Measurements from ENCODE around the gene GNG2. TPM values are rescaled to one million over a fixed set of nuclear protein-coding genes. Genes with fewer than 3 reads are reported as not detected.

Gene GNG2
- total RNA-seq (2022) (8.6 and 16.1 TPM in 2 replicates), Bru-seq, nascent RNA (percentile 49 among the genes with signal in this experiment), BruChase-seq, experiment 1, labeled RNA remaining after a 2-hour chase (percentile 42 among the genes with signal in this experiment), BruChase-seq, experiment 2, labeled RNA remaining after a 6-hour chase (percentile 46 among the genes with signal in this experiment)
- long read RNA-seq, transcript GNG2-213 (4 exons, 2,125 nt) = major isoform, 8 of 12 reads
- long read RNA-seq, partial matches to known transcripts = 0 of 12 reads
- long read RNA-seq, other reads (novel, unspliced or antisense) = 4 of 12 reads

DNA sequence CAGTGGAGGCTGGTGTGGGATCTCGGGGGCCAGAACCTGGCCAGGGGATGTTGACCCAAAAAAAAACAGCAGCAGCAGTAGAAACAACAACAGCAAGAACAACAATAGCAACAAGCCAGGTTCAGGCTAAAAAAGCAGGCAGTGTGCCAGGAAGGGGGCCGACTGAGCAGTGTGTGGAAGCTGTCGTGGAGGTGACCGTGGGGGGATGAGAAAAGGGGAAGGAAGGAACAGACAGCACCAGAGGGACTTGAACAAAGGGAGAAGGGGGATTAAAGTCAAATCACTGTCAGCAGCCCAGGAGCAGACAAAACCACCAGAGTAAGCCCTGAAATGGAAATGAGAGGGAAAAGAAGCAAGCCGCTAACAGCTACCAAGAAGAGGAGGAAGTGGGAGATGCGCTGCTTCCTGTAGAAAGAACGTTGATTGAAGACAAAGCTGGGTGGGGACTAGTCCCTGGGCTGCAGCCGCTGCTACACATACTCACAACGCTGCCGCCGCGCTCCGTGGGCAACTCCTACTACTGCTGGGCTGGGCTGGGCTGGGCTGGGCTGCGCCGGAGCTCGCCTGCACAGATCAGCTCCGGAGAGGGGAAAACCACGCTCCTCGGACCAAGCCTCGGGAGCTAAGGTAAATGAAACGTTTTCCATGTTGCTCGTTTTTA lies at the start of gene GNG2:
Gene GNG2 (plus strand): TSS at position 449 of the 661 bp plus-strand sequence. CDS start 90,067 bp downstream, outside the sequence.
- Mint-ChIP-seq H3K27me3 (ENCODE audit: insufficient read depth, unreplicated experiment) (peaks cover 2% of the 10 kb centered on the region), H3K4me3 (ENCODE audit: unreplicated experiment) (peak within 1 kb of the TSS; percentile 65), H3K9me3 (ENCODE audit: unreplicated experiment) (no peaks in the 10 kb centered on the region), H3K27ac (ENCODE audit: unreplicated experiment) (peak within 1 kb of the TSS; percentile 5), H3K36me3 (ENCODE audit: insufficient read depth, unreplicated experiment) (no peaks in the 10 kb centered on the region), H3K4me1 (ENCODE audit: low read depth, unreplicated experiment) (peaks cover 10% of the 10 kb centered on the region)
- BruUV-seq (replicated peaks) = no TSS peak
- Histone ChIP-seq H3K9me3 (no peaks in the 10 kb centered on the region; the same call in 1 of the 2 replicates), H3K27me3 (replicated peaks; ENCODE audit: control insufficient read depth, insufficient read depth, low read length) (no peaks in the 10 kb centered on the region), H3K4me3 (ENCODE audit: low read depth, low read length) (peak within 1 kb of the TSS; percentile 41), H3K4me1 (peaks cover 16% of the 10 kb centered on the region), H3K36me3 (ENCODE audit: control insufficient read depth, insufficient read depth, low read length) (no peaks in the 10 kb centered on the region)
- ChIA-PET CTCF (interaction anchor here (1.0 kb wide), 1 partner anchor 118 kb away, joined by 3 read pairs; no protein-coding TSS in a partner anchor), POLR2A (interaction anchor here (0.6 kb wide), 1 partner anchor 121 kb away, joined by 4 read pairs; no protein-coding TSS in a partner anchor)
- DNase-seq = peak; percentile 54 to 64
- TF ChIP-seq, protein P1, sequence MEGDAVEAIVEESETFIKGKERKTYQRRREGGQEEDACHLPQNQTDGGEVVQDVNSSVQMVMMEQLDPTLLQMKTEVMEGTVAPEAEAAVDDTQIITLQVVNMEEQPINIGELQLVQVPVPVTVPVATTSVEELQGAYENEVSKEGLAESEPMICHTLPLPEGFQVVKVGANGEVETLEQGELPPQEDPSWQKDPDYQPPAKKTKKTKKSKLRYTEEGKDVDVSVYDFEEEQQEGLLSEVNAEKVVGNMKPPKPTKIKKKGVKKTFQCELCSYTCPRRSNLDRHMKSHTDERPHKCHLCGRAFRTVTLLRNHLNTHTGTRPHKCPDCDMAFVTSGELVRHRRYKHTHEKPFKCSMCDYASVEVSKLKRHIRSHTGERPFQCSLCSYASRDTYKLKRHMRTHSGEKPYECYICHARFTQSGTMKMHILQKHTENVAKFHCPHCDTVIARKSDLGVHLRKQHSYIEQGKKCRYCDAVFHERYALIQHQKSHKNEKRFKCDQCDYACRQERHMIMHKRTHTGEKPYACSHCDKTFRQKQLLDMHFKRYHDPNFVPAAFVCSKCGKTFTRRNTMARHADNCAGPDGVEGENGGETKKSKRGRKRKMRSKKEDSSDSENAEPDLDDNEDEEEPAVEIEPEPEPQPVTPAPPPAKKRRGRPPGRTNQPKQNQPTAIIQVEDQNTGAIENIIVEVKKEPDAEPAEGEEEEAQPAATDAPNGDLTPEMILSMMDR (IDR thresholded peaks at IDR 0.05; ENCODE audit: insufficient read depth in 1 of 2, low read depth in 1 of 2, low read length in 1 of 2, severe bottlenecking in 1 of 2, unreplicated experiment in 1 of 2) = no peak
- intact Hi-C loops (cut with micrococcal nuclease; ENCODE audit: unreplicated experiment) = no loop called here

DNA sequence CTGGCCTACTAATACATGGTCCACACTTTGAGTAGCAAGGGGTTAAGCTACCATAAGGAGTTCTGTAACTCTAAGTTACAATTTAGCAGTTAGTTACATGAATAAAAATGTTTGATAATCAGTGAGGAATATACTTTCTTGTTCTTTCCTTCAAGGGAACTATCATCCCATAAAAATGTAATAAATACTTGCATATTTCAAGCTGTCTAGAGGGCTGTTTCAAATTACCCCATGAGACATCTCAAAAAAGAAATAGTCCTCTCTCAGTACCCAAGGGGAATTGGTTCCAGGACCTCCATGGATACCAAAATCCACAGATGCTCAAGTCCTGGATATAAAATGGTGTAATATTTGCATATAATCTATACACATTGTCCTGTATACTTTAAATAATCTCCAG lies 48.7 kb upstream of the GNG2 start:
- Mint-ChIP-seq H3K27me3 (ENCODE audit: insufficient read depth, unreplicated experiment) (no peaks in the 10 kb centered on the region), H3K4me1 (ENCODE audit: low read depth, unreplicated experiment) (no peaks in the 10 kb centered on the region), H3K4me3 (ENCODE audit: unreplicated experiment) (no peak overlapping the region), H3K9me3 (ENCODE audit: unreplicated experiment) (peaks cover 14% of the 10 kb centered on the region), H3K27ac (ENCODE audit: unreplicated experiment) (no peak overlapping the region), H3K36me3 (ENCODE audit: insufficient read depth, unreplicated experiment) (no peaks in the 10 kb centered on the region)
- no peak for DNase-seq
- BruUV-seq (replicated peaks) = no TSS peak
- intact Hi-C loops (cut with micrococcal nuclease; ENCODE audit: unreplicated experiment) = no loop called here
- no peaks in the 10 kb centered on the region for H3K27me3 ChIP-seq (replicated peaks; ENCODE audit: control insufficient read depth, insufficient read depth, low read length)
- H3K36me3 ChIP-seq (ENCODE audit: control insufficient read depth, insufficient read depth, low read length) = no peaks in the 10 kb centered on the region
- H3K4me3 ChIP-seq (ENCODE audit: low read depth, low read length) = no peak overlapping the region
- peaks cover 6% of the 10 kb centered on the region; the same call in 1 of the 2 replicates for H3K9me3 ChIP-seq
- TF ChIP-seq, protein P1 (IDR thresholded peaks at IDR 0.05; ENCODE audit: insufficient read depth in 1 of 2, low read depth in 1 of 2, low read length in 1 of 2, severe bottlenecking in 1 of 2, unreplicated experiment in 1 of 2) = no peak
- H3K4me1 ChIP-seq = no peaks in the 10 kb centered on the region
- ChIA-PET CTCF (no interaction called here), POLR2A (no interaction called here)

DNA sequence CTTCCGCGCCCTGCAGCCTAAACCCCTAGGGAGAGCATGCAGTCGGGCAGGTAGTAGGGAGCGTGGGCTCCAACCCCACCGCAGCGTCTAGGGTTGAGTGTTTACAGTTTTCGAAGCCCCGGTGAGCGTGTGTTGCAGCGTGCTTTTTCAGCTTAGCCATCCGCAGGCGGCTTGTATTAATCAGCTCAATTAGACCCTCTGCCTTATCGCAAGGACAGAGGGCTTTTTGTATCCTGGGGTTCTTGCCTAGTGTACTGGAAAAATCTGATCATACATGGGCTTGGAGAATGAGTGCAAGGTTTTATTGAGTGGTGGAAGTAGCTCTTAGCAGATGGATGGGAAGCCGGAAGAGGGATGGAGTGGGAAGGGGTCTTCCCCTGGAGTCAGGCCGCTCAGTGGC lies 44.4 kb upstream of the GNG2 start:
- Histone ChIP-seq H3K27me3 (replicated peaks; ENCODE audit: control insufficient read depth, insufficient read depth, low read length) (no peaks in the 10 kb centered on the region), H3K9me3 (no peaks in the 10 kb centered on the region), H3K36me3 (ENCODE audit: control insufficient read depth, insufficient read depth, low read length) (no peaks in the 10 kb centered on the region), H3K4me1 (no peaks in the 10 kb centered on the region), H3K4me3 (ENCODE audit: low read depth, low read length) (no peak overlapping the region)
- no peak for DNase-seq
- Mint-ChIP-seq H3K9me3 (ENCODE audit: unreplicated experiment) (no peaks in the 10 kb centered on the region), H3K27ac (ENCODE audit: unreplicated experiment) (no peak overlapping the region), H3K4me1 (ENCODE audit: low read depth, unreplicated experiment) (no peaks in the 10 kb centered on the region), H3K4me3 (ENCODE audit: unreplicated experiment) (no peak overlapping the region), H3K27me3 (ENCODE audit: insufficient read depth, unreplicated experiment) (peaks cover 5% of the 10 kb centered on the region), H3K36me3 (ENCODE audit: insufficient read depth, unreplicated experiment) (no peaks in the 10 kb centered on the region)
- TF ChIP-seq, protein P1 (IDR thresholded peaks at IDR 0.05; ENCODE audit: insufficient read depth in 1 of 2, low read depth in 1 of 2, low read length in 1 of 2, severe bottlenecking in 1 of 2, unreplicated experiment in 1 of 2) = no peak
- intact Hi-C loops (cut with micrococcal nuclease; ENCODE audit: unreplicated experiment) = no loop called here
- BruUV-seq (replicated peaks) = no TSS peak
- CTCF ChIA-PET = no interaction called here
- POLR2A ChIA-PET = no interaction called here

Measured in Caco-2 (cell line).